Limb (tissue), 2 donors: ENCODE data around the gene CUEDC2.

Experiments
- DNase-seq, 2 donors: peaks; one replicate each; pipeline ENCODE4 v3.0.0-alpha.2; 2016; ENCODE audit errors: extremely low spot score in 2 of 2

CUEDC2 gene

DNA sequence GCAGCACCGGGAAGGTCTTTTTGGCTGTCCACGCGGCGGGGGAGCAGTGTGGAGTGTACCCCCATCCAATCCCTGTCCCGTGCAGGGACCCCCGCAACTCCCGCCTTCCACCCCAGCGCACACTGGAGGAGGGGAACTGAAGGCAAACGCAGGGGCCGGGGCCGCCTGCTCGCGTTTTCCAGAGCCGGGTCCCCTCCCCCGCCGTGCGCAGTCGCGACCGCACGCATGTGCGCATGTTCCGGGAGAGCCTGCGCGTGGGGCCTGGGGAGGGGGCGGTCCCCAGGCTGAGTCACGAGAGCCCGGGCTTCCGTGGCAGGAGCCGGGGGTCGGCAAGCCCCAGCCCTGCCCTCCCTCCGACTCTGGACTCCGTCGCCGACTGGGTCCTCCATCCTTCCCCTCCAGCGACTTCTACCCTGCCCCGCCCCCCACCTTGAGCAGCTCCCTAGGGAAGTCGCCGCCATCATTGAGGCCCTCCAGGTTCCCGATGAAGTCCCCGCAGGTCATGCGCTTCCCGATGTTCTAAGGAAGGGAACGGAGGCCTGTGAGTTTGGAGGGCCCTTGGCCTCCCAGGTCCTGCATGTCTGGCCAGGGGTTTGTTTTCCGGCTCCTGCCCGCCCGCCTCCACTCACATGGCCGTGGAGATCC lies 21.8 kb downstream of the CUEDC2 start:
- DNase-seq = peak; percentile 42 to 89

DNA sequence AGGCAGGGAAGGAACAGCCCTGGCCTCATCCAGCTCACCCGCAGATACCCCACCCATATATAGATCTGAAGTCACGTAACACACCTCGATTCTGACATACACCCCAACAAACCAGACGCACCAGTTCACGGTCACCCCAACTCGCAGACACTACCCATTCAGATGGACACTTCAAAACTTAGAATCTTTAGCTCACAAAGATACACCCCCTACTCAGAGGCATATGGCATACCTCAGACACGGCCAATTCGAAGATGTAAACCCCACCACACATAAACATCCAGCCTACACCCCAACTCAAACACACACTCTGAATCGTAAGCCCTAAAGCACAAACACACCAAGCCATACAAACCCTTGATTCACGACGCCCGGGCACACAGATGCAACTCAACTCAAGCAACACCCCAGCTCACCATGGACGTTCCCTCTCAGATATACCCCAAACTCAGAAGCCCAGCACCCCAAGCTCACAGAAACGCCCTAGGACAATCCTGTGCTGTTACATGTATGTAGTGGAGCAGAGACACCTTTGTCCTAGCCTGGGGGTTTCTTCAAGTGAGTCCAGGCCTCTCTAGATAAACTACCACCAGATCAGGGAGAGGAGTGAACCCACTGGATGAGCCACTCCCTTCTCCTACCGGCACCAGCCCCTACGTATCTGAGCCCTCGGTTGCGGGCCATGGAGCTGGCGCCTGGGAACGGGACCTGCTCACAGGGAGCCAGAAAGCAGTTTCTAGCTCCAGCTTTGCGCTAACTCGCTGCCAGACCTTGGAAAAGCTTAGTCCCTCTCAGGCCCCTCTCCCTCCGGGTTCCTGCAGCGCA lies 22.6 kb downstream of the CUEDC2 start:
- no peak for DNase-seq

DNA sequence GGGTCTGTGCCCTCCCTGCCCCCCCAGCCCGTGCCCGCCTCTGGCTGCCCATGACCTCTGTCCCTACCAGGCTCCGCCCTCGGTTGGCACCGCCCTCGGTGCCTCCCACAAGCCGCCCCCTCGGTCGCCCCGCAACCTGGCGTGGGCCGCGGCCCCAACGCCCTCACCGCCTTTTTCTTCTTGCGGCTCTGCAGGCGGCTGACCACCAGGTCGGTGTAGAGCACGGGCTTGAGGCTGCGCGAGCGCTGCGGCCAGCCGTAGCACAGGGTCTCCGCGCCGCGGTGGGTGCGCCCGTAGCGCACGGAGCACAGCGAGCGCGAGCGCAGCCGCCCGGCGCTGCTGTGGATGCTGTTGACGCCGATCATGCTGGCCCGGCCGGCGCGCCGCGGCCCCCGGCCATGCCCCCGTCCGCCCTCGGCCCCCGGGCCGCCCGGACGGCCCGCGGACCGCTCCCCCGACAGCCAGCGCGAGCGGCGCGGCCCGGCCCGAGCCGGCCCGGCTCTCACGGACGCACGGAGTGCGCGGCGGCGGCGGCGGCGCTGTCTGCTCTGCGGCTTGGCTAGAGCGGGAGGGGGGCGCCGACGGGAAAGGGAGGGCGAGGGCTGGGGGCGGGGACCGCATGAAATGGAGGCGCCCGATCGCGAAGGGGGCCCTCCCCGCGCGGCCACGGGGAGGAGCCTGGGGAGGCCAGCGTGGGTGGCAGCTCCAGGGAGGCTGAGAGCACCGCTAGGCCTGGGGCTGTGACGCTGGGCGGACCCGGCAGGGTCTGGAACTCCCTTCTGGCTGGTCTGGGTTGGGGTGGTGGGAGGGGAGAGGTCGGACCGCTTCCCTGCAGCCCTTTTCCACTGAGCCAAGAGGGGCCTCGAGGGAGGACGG lies 23.4 kb downstream of the CUEDC2 start:
- peak; percentile 72 to 85 for DNase-seq

DNA sequence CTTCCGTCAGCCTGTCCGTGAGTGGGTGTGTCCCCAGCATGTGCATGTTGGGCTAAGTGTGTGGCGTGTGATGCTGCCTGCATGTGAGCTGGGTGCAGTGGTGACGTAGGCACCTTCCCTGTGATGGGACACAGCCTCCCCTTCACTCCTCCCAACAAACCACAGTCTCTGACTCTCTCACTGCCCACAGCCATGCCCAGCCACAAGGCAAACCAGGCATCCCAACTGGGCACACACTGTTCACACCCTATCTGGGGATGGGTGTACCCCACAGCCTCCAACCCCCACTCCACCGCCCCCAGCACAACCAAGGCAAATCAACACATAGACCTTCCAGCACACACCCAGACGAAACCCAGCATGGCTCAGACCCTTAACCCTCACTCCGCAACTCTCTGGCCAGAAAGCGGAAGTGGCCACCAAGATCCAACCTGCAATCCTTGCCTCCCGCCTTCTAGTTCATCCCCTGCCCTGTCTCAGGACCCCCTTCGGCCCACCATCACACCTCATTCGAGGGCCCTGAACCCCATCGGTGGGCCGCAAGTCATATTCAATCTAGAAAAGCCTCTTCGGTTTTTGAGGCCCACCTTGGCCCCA lies 24.1 kb downstream of the CUEDC2 start:
- peak in 1 of 2 donors; percentile 28 for DNase-seq

DNA sequence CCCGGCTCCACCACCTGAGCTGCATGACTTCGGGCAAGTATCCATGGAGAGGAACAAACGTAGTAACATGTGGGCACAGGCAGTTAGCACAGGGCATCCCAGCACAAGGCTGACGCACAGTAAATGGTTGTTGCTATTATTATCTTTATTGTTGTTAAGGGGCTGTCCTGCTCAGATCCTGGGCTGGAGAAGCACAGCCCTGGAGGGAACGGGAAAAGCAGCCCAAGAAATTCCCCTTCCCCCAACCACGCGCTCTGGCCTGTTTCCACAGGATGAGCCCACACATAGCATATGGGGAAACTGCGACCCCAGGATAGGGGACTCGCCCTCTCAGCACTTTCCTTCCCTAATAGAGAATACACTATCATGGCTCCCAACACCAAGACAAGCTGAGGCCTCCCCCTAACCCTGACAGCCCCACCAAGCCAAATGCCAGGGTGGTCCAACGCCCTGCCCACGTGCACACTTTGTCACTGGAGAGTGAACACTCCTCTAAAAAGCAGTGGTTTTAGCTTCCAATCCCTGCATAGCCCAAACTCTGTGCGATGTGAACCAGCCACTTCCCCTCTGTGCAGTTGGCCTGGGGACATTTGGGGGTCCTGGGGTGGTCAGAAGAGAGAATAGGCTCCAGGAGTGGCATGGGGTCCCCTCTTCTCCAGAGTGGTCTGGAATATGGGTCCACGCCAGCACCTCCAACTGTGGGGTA lies 24.8 kb downstream of the CUEDC2 start:
- no peak for DNase-seq

DNA sequence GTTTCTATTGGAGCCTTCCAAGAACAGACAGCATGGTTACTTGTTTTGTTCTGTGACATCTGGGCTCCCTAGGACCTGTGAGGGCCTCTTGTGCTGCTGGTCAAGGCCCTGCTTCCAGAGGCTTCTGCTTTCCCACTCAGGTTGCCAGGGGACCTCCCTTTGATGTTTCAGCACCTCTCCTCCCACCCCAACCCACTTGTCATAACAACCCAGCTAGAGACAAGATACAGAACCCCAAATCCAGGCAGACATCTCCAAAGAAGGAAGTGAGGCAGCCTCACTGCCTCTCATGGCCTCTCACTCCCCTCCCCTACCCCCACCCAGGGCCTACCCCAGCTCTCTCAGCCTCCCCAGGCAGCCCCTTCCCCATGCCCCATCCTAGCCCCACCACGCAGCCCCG lies 25.6 kb downstream of the CUEDC2 start:
- DNase-seq = no peak

DNA sequence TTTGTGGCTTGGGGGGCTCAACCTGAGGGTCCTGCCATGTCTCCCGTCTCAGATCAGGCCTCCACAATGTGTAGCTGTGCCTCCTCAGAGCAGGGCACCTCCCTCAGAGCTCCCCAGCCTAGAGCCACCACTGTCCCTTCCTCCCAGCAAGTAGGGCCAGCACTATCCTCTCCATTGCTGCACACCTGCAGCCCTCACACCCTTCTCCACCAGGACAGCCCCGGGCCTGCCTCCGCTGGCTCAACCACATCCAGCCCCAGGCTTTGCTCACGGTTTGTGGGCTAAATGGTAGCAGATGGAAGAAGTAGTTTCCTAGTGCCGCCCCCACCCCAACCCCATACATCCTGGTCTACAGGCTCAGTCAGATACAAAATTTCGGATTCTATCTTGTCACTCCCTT lies 26.7 kb downstream of the CUEDC2 start:
- DNase-seq = no peak

DNA sequence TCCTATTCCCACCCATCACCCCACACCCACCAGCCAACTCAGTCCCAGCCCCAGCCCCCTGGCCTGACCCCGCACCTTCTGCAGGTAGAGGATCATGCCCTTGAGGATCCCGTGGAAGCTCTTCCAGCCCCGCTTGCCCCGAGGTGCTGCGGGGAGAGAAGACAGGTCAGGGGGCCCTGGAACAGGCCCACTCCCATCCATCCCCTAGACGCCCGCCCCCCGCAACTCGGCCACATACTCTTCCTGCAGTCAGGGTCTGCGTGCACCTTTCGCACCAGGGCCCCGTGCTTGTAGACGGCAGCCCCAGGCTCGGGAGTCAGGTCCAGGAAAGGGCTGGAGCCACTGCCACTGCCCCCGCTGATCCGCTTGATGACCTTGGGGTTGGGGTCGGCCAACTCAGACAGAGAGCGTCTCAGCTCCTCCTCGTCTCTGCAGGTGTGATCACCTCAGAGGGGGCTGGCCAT lies 27.2 kb downstream of the CUEDC2 start:
- no peak for DNase-seq

DNA sequence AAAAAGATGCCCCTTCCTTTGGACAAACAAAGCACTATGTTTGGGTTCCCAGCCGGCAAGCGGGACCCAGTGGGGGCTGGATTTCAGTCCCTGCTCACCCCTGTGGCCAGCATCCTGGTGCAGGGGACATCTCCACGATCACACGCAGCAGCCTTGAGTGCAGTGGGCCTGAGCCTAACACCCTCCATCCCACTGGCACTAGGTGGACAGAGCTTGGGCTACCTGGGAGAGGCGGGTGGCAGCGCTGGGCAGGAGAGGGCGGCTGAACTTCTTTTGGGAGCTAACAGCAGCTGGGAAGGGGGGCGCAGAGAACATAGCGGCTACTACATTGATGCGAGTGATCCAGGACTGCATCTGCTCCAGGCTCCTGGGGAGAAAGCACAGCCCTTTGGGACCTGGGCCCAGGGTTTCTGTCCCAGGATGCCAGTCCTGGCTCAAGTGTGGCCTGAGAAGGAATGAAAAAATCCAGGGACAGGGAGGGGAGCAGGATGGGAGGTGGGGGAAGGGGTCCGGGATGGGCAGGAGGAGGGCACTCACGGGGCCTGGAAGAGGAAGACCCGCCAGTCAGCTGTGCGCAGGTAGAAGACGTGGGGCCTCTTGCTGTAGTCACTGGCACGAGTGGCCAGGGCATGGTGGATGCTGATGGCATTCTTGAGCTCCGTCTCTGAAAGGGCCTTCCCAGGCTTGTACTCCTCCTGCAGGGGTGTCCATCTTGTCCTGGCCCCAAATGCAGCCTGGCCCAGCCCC lies 27.8 kb downstream of the CUEDC2 start:
- no peak for DNase-seq

DNA sequence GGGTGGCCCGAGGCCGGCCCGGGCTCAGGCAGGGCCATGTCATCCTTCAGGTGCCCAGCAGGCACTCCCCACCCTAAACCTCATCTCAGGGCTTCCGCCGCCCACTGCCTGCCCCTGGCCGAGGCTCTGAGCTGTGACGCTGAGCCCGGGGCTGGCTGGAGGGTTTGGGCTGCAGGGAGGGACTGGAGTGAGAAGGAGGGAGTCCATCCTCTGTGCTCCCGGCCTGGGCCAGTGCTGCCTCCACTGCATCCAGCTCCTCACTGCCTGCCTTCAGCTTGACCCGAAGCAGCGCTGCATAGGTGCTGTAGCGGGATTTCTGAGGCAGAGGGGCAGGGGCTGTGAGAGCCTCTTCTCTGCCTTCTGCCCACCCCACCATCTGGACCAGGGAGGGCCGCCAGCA lies 29.3 kb downstream of the CUEDC2 start:
- peak in 1 of 2 donors; percentile 35 for DNase-seq

DNA sequence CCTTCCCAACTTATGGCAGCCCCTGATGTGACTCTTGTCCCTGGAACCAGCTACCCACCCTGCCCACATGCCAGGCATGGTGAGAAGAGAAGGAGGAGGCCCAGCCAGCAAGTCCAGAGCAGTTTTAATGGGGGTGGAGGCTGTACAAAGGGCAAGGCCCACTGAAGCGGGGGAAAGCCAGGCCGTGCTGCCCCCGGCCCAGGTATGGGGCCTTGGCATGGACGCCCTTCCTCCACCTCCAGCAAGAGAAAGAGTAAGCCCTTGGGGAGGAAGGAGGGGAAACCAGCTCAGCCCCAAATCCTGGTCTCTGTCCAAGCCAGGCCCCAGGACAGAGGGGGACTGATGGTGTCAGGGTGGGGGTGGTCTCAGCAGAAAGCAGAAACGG lies 29.9 kb downstream of the CUEDC2 start:
- no peak for DNase-seq

DNA sequence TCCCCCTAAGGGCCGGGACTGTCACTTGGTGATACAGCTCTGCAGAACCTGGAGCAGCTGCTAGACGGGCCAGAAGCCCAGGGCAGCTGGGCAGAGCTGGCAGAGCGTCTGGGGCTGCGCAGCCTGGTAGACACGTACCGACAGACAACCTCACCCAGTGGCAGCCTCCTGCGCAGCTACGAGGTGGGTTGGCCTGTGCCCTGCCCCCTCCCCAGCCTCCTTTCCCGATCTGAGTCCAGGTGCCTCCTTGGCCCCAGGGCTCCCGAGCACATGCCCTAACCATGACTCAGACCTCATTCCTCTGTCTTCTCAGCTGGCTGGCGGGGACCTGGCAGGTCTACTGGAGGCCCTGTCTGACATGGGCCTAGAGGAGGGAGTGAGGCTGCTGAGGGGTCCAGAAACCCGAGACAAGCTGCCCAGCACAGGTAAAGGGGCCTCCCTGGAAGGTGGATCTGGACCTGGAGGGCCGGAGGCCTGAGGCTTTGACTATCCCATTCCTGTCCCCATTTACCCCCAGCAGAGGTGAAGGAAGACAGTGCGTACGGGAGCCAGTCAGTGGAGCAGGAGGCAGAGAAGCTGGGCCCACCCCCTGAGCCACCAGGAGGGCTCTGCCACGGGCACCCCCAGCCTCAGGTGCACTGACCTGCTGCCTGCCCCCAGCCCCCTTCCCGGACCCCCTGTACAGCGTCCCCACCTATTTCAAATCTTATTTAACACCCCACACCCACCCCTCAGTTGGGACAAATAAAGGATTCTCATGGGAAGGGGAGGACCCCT lies 30.5 kb downstream of the CUEDC2 start:
- peak in 1 of 2 donors; percentile 33 for DNase-seq

DNA sequence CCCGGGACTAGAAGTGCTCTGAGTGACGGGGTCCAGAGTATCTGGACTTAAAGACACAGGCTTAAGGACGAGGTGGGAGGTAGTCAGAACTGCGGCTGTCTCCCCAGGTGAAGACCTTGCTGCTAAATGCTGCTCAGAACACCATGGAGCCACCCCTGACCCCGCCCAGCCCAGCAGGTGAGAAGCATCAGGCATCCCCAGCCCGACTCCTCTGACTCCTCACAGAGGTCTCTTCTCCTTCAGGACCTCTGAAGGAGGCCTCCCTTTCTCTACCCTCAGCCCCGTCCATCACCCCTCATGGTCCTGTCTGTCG lies 31.1 kb downstream of the CUEDC2 start:
- DNase-seq = no peak

DNA sequence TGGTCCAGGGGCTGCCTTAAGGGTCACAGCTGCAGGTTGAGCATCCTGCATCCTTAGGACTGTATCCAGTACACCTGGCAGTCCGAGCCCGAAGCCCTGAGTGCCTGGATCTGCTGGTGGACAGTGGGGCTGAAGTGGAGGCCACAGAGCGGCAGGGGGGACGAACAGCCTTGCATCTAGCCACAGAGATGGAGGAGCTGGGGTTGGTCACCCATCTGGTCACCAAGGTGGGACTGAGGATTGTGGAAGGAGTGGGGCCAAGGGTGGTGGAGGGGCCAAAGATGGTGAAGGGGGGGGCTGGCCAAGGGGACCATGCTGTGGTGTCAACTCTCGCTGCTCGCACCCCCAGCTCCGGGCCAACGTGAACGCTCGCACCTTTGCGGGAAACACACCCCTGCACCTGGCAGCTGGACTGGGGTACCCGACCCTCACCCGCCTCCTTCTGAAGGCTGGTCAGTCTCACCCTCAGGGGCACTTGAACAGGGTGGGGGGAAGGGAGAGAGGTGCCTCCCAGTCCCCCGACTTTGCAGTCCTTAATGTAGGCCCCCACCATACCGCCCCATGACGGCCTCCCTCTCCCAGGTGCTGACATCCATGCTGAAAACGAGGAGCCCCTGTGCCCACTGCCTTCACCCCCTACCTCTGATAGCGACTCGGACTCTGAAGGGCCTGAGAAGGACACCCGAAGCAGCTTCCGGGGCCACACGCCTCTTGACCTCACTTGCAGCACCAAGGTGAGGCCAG lies 31.6 kb downstream of the CUEDC2 start:
- DNase-seq = no peak

DNA sequence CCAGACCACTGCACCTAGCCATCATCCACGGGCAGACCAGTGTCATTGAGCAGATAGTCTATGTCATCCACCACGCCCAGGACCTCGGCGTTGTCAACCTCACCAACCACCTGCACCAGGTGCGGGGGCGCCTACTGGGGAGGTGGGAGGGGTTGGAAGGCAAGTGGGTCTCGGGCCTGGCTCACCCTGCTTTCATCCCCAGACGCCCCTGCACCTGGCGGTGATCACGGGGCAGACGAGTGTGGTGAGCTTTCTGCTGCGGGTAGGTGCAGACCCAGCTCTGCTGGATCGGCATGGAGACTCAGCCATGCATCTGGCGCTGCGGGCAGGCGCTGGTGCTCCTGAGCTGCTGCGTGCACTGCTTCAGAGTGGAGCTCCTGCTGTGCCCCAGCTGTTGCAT lies 32.3 kb downstream of the CUEDC2 start:
- no peak for DNase-seq

DNA sequence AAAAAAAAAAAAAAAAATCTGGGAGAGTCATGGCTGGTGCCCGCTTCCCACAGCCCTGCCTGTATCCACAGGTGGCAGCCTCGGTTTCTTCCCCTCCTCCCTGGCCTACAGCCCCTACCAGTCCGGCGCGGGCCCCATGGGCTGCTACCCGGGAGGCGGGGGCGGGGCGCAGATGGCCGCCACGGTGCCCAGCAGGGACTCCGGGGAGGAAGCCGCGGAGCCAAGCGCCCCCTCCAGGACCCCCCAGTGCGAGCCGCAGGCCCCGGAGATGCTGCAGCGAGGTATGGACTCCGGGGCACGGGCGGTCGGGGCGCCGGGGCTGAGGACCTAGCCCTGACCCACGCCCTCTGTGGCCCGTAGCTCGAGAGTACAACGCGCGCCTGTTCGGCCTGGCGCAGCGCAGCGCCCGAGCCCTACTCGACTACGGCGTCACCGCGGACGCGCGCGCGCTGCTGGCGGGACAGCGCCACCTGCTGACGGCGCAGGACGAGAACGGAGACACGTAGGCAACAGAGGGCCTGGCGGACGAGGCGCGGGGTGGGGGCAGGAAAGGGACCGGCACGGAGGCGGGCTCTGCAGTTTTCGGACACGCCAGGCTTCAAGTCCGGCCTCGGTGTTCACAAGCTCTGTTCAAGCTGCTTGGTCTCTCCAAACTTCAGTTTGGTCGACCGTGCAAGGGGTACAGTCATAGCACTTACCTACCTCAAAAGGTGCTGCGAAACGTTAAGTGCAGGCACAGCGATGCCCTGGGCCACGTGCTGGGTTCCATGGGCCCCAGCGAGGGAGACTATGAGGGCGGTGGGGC lies 33.0 kb downstream of the CUEDC2 start:
- DNase-seq = peak; percentile 87 to 91

DNA sequence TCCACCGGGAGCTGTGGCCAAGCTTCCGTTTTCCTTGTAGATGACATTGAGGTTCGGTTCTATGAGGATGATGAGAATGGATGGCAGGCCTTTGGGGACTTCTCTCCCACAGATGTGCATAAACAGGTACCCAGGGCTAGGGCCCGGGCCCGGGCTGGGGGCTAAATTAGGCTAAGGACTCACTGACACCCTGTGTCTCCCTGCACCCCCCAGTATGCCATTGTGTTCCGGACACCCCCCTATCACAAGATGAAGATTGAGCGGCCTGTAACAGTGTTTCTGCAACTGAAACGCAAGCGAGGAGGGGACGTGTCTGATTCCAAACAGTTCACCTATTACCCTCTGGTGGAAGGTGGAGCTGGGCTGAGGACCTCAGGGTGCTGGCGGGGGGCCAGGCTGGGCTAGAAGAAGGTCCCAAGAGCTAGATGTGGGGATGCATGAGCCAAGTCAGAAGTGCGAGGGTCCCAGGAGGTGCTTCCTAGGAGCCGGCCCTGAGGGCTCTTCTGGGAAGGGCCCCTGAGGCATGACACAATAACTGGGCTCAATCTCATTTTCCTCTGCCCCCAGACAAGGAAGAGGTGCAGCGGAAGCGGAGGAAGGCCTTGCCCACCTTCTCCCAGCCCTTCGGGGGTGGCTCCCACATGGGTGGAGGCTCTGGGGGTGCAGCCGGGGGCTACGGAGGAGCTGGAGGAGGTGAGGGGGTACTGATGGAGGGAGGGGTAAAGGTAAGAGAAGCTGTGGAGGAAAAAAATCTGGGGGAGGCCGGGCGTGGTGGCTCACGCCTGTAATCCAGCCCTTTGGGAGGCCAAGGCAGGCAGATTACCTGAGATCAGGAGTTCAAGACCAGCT lies 34.0 kb downstream of the CUEDC2 start:
- no peak for DNase-seq
